Left ventricle myocardium superior (tissue), 1 donor: ENCODE results near the gene C16orf90. TPM values are rescaled to one million over a fixed set of nuclear protein-coding genes. Genes with fewer than 3 reads are reported as not detected.
"Not testable (repeated sequence)": the region's sequence is repeated elsewhere in the genome, so short reads cannot be mapped to it uniquely, and the experiment has no call there.

Source experiments
- ATAC-seq: fragments of 200-7000 bp; cut with Tn5 transposase; one replicate; pipeline ENCODE4 v1.9.1; 2020; ENCODE audit warnings: mild to moderate bottlenecking, moderate library complexity
- DNase-seq: peaks from one replicate; pipeline ENCODE4 v3.0.0-alpha.2; 2020
- intact Hi-C: fragments of 100-400 bp; cut with micrococcal nuclease; formaldehyde crosslinking; loops from one replicate; pipeline ENCODE4 v1.11.0; 2022
- long read RNA-seq: library from polyadenylated mRNA; unstranded; transcript quantifications from one replicate; pipeline ENCODE4 v2.0.0, GENCODE V29; 2021
- total RNA-seq: library from RNA; stranded (reverse); fragmentation: NEBNext Ultra II Directional; extraction: Animal tissue kit (Norgen Biotek cat#: 25700); gene quantifications from one replicate; pipeline ENCODE4 v1.2.1, GENCODE V29; 2021
- donor health status: DM: no; HTN: yes; CAD: no; lungs with severe emphysema.

The C16orf90 gene, protein sequence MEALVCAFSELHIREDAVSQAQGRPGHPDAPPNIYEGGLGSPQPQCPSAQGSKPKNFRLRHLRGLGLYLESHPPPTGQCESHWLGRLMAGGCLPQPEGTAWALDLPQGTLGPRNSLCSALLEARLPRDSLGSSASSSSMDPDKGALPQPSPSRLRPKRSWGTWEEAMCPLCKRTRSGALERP
- not detected for total RNA-seq
- long read RNA-seq, result 0 reads

DNA sequence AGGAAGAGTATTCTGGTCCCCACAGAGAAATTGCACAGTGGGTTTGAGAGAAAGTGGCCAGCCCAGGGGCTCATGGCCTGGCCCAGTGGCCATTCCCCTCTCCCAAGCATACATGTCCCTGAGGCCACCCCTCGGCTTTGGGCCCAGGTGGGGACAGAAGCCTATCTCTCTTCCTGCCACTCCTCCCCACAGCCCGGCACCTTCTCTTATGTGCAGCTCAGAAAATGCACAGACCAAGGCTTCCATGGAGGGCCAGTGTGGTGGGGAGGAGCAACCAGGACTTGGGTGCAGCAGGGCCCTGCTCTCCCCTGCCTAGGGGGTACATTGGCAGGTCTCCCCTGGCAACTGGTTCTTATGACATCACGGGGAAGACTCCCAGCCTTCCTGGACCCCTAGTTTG lies at the start of gene C16orf90:
Gene C16orf90, minus strand, starts transcription at position 314 of the 400 bp plus-strand sequence. Its CDS starts 68 bp downstream, at position 246.
- intact Hi-C loops, result no loop called here
- DNase-seq (no peak), ATAC-seq (no peak)

DNA sequence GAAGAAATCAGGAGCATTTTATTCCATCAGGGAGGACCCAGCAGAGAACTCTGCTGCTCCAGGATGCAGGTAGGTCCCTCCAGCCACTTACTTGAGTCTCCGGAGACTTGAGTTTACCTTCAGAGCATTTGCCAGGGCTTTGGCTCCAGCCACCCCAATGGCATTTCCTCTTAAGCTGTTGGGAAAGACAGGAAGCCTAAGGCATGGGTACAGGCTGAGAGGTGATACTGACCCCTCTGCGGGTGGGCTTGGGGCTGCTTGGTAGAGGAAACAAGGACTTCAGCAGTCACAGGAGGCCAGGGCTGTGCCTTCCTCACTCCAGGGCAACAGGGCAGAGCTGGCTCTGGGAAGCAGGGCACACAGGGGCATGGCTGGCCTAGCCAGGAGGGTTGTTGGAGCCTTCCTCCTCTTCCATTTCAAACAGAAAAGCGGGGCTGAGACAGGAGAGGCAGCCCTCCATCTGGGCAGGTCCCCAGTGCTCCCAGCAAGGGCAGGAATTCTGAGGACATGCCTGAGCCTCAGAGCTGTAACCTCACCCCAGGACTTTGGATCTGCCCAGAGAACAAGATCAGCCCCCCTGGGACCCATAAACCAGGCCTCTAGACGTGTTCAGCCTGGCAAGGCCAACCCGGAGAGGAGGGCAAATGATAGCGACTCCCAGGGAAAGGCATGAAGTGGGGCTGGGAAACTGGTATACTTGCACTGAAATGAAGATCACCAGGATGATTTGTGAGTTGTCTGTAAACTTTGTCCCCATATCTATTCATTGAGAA lies 47.5 kb upstream of the C16orf90 start:
- ATAC-seq (no peak), DNase-seq (no peak)
- intact Hi-C loops, result no loop called here

DNA sequence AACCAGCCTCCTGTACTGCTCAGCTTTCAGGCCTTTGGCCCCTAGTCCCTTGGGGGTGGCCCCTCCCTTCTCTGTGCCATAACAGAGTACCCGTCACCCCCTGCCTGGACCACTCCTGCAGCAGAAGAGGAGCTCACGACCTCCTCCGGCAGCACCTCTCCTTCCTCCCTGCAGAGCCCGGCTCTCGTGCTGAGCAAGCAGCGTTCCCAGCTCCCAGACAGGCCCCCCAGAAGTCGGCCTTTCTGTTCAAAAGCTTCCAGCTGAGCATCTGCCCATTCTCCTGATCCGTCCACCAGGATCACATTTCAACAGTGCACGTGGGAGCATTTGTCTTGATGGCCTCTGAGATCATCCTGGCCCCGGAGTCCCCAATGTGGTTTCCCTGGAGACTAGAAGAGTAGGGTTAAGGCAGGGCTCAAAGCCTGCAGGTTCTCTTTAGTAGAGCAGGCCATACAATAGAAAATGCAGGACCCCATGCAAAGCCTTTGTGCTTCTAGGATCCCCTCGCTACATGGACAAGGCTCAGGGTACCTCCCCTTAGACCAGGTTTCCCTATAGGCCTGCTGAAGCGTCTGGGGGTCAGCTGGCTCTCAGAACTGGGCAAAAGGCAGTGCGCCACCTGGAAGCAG lies 46.4 kb upstream of the C16orf90 start:
- ATAC-seq (no peak), DNase-seq (no peak)
- intact Hi-C loops, result no loop called here

- ATAC-seq (no peak), DNase-seq (peak; percentile 54)
- intact Hi-C loops, result no loop called here
These were observed 42.9 kb upstream of the C16orf90 start for GRCh38 chr16:3538222-3538621.

- ATAC-seq, result peak; percentile 80
- intact Hi-C loops, result no loop called here
- no peak for DNase-seq
These were observed 41.6 kb upstream of the C16orf90 start for GRCh38 chr16:3536851-3537250.

GRCh38 chr16:3536271-3536731 lies 41.0 kb upstream of the C16orf90 start:
- no peak for DNase-seq
- no peak for ATAC-seq
- intact Hi-C loops, result no loop called here

DNA sequence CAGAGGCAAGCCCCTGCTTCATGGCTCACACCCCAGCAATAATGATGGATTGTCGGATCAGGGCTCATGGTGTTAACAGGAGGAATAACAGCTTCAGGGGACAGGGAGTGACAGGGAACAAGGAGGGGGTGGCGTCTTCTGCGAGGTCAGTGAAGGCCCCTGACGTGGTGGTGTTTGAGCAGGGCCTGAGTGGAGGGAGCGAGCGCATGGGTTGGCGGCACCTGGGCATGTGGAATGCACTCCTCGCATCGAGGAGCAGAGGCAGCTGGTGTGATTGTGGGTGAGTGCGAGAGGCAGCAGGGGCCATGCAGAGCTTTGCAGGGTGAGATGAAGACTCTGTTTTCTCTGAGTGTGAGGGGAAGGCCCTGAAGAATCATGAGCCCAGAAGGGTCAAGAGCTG lies 38.8 kb upstream of the C16orf90 start:
- DNase-seq (no peak), ATAC-seq (no peak)
- intact Hi-C loops, result no loop called here

DNA sequence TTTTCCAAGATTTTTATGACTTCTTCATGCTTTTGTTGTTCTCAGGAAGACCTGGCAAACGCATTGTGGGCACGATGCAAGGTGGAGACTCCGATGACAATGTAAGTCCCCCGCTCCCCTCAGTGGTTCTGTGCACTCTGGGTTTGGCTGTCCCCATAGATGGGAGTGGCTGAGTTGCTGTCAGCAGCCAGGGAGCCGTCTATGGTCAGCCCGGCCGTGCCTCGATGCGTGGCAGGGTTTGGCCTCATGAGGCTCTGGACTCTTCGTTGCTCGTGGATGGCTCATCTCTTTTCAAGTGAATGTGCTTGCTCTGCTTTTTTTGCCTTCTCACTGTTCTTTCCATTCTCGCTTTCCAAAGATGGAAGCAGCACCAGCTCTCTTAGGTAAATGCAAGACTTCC lies 37.5 kb upstream of the C16orf90 start:
- intact Hi-C loops, result no loop called here
- DNase-seq, result no peak
- no peak for ATAC-seq

GRCh38 chr16:3530371-3530914 lies 35.2 kb upstream of the C16orf90 start:
- intact Hi-C loops, result no loop called here
- ATAC-seq (no peak), DNase-seq (no peak)

- intact Hi-C loops, result no loop called here
- no peak for DNase-seq
- ATAC-seq, result no peak
These were observed 33.9 kb upstream of the C16orf90 start for GRCh38 chr16:3529175-3529574.

DNA sequence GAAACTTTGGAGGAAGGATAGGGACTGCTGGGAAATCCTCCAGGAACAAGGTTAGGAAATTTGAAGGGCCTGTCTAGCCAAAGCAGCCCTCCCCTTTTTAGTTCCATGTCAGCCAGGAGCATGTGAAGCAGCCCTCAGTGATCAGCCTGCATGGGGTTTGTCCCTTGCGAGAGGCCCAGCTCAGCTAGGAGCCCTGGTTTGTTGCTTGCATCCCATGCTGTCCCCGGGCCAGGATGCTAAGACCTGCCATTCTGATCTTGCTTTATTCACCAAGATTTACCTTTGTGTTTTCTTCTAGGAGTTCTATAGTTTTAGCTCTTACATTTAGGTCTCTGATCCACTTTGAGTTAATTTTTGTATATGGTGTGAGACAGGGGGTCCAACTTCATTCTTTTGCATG lies 33.1 kb upstream of the C16orf90 start:
- DNase-seq, result no peak
- intact Hi-C loops, result no loop called here
- no peak for ATAC-seq

DNA sequence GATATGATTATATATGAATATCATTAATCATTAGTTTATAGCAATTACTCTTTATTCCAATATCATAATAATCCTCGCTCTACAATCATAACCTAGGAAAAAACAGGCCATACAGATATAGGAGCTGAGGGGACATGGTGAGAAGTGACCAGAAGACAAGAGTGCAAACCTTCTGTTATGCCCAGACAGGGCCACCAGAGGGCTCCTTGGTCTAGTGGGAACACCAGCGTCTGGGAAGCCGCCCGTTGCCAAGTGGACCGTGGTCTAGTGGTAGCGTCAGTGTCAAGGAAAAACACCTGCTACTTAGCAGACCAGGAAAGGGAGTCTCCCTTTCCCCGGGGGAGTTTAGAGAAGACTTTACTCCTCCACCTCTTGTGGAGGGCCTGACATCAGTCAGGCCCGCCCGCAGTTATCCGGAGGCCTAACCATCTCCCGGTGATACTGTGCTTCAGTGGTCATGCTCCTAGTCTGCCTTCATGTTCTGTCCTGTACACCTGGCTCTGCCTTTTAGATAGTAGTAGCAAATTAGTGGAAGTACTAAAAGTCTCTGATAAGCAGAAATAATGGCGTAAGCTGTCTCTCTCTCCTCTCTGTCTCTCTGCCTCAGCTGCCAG lies 32.0 kb upstream of the C16orf90 start:
- ATAC-seq, intact Hi-C loops: not testable (repeated sequence)
- peak; percentile 90 for DNase-seq

DNA sequence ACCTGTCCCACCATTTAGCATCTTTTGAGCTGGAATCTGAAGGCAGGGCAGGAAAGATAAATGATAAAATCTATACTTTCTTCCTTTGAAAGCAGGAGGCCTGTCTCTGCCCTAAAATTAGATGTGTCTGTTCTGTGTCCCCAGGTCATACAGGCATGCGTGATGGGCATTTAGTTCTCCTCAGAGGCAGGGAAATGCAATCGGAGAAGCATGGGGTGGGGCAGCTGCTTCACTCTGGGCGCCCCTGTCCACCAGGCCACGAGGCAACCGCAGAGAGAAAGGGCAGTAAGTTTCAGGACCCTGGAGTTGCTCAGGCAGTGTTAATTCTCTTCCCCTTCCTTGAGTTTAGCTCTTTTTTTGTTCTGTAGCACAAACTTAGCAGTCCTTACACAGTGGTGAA lies 30.7 kb upstream of the C16orf90 start:
- DNase-seq (no peak), ATAC-seq (no peak)
- intact Hi-C loops, result no loop called here

DNA sequence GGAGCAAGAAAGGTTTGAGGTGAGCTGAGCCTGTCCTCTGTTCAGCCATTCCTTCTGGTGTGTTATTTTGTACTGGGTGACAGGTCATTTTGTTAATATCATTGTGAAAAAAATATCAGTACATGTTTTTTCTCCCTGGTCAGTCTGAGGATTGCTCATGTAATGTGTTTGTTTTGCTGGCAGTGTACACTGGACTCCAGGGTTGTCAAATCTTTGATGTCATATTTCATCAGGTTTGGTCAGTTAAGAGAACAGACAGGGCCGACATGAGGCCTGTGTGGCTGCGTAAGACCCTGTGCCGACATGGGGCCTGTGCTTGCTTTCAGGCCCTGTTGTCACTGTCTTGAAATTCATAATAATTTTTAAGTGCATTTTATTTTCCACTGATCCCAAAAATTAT lies 28.0 kb upstream of the C16orf90 start:
- ATAC-seq (no peak), DNase-seq (no peak)
- intact Hi-C loops, result no loop called here

DNA sequence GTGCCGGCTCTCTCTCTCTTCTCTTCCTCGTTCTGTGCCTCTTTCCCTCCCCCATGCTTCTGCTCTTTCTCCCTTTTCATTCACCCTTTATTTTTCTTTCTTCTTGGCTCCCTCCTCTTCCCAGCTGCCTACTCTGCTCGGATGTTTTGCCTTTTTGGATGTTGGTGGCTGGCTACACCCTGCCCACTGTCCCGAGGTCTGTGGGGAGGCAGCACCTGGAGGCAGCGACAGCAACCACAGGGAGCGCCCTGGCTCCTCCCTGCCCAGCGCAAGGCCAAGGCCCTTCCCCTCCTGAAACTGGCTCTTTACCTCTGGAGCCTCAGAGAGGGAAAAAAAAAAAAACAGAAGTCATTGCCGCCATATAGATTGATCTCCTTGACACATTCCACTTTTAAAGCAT lies 25.6 kb upstream of the C16orf90 start:
- ATAC-seq, result no peak
- intact Hi-C loops, result no loop called here
- no peak for DNase-seq

- intact Hi-C loops, result no loop called here
- DNase-seq, result no peak
- no peak for ATAC-seq
These were observed 25.1 kb upstream of the C16orf90 start for GRCh38 chr16:3520413-3520812.

GRCh38 chr16:3519581-3519980 lies 24.3 kb upstream of the C16orf90 start:
- DNase-seq, result no peak
- ATAC-seq, result no peak
- intact Hi-C loops, result no loop called here

DNA sequence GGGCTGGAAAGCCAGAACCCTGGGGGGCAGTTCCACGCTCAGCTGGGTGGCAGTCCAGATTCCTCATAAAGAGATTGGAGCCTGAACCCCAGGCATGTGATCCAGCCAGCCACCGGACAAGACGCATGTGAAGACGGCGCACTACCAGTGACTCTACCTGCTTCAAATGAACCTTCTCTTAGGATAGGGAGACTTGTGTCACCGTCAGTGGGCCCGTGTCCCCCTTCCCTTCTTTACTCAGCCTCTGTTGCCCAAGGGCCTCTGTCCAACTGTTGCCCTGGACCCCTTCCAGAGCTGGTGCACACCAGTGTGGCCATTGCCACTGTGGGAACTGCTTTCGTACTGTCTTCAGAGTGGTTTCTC lies 23.7 kb upstream of the C16orf90 start:
- ATAC-seq (no peak), DNase-seq (no peak)
- intact Hi-C loops, result no loop called here

- intact Hi-C loops, result no loop called here
- ATAC-seq (no peak), DNase-seq (no peak)
These were observed 23.1 kb upstream of the C16orf90 start for GRCh38 chr16:3518292-3518985.
